T1000 (cell line): ENCODE measurements around the gene TRRAP.

Experiments used
- DNase-seq: peaks from one replicate; lab custom pipeline; 2025; ENCODE audit warnings: mixed read lengths; lab: John Stamatoyannopoulos, UW

TRRAP gene

DNA sequence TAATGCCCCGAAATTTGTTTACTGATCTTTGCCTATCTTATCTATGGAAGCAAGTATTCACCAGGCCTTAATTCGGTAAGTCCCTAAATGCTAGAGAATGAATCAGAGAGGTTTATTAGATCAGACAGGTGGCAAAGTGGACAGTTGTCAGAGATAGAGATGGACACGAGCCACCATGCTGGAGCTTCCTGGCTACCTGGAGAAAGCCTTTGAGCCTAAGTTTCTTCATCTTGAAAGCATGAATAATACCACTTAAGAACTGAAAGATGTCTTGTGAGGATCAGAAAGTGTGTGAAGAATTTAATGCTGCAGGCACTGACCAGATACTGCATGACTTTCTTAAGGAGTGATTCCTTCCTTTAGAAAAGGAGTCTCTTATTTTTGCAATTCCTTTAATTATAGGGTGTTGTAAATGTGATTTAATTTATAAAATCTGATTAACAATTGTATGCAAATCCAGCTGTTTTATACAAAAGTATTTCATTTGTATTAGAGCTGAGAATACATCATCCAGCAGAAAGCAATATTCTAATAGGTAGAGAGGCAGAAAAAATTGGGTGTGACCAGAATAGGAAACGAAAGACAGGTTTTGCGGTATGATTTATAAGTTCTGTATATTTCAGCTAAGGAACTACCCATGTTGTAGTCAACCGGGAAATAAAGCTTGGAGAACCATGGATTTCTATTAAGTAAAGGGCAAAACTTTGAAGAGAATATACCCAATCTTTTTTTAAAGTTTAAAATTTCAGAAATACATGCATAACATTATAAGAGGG, 182.9 kb downstream of the TRRAP start:
- no peak for DNase-seq
